Stimulated activated CD4-positive, alpha-beta T cell treated with anti-CD3 and anti-CD28 coated beads, TNF-alpha, amount 100 ng/mL, for 48 hours (primary cell): ENCODE measurements around the gene BTBD16.
A peak's percentile ranks its signal among the peaks of the same experiment; 100 is the strongest.

Experiments used
- DNase-seq, 3 donors: peaks; one replicate each; pipeline ENCODE4 v3.0.0-alpha.2; 2020; ENCODE audit warnings: low read depth in 3 of 3

BTBD16 gene

GRCh38 chr10:122248356-122249302, 22.5 kb upstream of the BTBD16 start:
- DNase-seq: no peak

- no peak for DNase-seq
Observed at GRCh38 chr10:122249303-122249850, 21.7 kb upstream of the BTBD16 start.

- no peak for DNase-seq
Observed at GRCh38 chr10:122249991-122250750, 20.9 kb upstream of the BTBD16 start.

- no peak for DNase-seq
Observed at GRCh38 chr10:122251459-122252255, 19.4 kb upstream of the BTBD16 start.

GRCh38 chr10:122252805-122253204, 18.3 kb upstream of the BTBD16 start:
- DNase-seq: no peak

- DNase-seq: no peak
Observed at GRCh38 chr10:122253605-122254004, 17.5 kb upstream of the BTBD16 start.

GRCh38 chr10:122254831-122255230, 16.3 kb upstream of the BTBD16 start:
- DNase-seq: no peak

- no peak for DNase-seq
Observed at GRCh38 chr10:122255509-122256301, 15.4 kb upstream of the BTBD16 start.

GRCh38 chr10:122257041-122257440, 14.1 kb upstream of the BTBD16 start:
- no peak for DNase-seq

- DNase-seq: no peak
Observed at GRCh38 chr10:122258136-122259074, 12.7 kb upstream of the BTBD16 start.

- DNase-seq: no peak
Observed at GRCh38 chr10:122259075-122259466, 12.0 kb upstream of the BTBD16 start.

- DNase-seq: no peak
Observed at GRCh38 chr10:122261584-122261983, 9.5 kb upstream of the BTBD16 start.

GRCh38 chr10:122263971-122264370, 7.1 kb upstream of the BTBD16 start:
- no peak for DNase-seq

- DNase-seq: no peak
Observed at GRCh38 chr10:122264436-122264835, 6.7 kb upstream of the BTBD16 start.

- no peak for DNase-seq
Observed at GRCh38 chr10:122264931-122265330, 6.2 kb upstream of the BTBD16 start.

- no peak for DNase-seq
Observed at GRCh38 chr10:122265896-122266295, 5.2 kb upstream of the BTBD16 start.

- DNase-seq: peak in 2 of 3 donors; percentile 13 to 20
Observed at GRCh38 chr10:122267849-122268737, 3.0 kb upstream of the BTBD16 start.

- no peak for DNase-seq
Observed at GRCh38 chr10:122269059-122269687, 1.9 kb upstream of the BTBD16 start.
